ENCODE data around the gene TTC22.

TTC22 gene

GRCh38 chr1:54806931-54807611 is 5.9 kb upstream of the TTC22 start:
- no peak for DNase-seq

GRCh38 chr1:54805981-54806381 is 4.9 kb upstream of the TTC22 start:
- DNase-seq, result no peak

GRCh38 chr1:54805466-54805865 is 4.3 kb upstream of the TTC22 start:
- no peak for DNase-seq

GRCh38 chr1:54804471-54805132 is 3.5 kb upstream of the TTC22 start:
- no peak for DNase-seq

GRCh38 chr1:54803761-54804470 is 2.8 kb upstream of the TTC22 start:
- no peak for DNase-seq

GRCh38 chr1:54800041-54800898 is 853 bp downstream of the TTC22 start:
- no peak for DNase-seq

GRCh38 chr1:54798769-54799641 is 2.1 kb downstream of the TTC22 start:
- DNase-seq, result no peak

- no peak for DNase-seq
Observed at GRCh38 chr1:54798206-54798605, 2.9 kb downstream of the TTC22 start.

GRCh38 chr1:54796902-54797301 is 4.2 kb downstream of the TTC22 start:
- no peak for DNase-seq

GRCh38 chr1:54795841-54796468 is 5.2 kb downstream of the TTC22 start:
- no peak for DNase-seq

- no peak for DNase-seq
Observed at GRCh38 chr1:54795356-54795665, 5.8 kb downstream of the TTC22 start.

- no peak for DNase-seq
Observed at GRCh38 chr1:54794451-54795355, 6.4 kb downstream of the TTC22 start.

- peak; percentile 32 for DNase-seq
Observed at GRCh38 chr1:54792686-54793282, 8.3 kb downstream of the TTC22 start.

GRCh38 chr1:54791880-54792522 is 9.1 kb downstream of the TTC22 start:
- no peak for DNase-seq

GRCh38 chr1:54788459-54788858 is 12.7 kb downstream of the TTC22 start:
- no peak for DNase-seq

GRCh38 chr1:54787604-54788003 is 13.5 kb downstream of the TTC22 start:
- no peak for DNase-seq

- no peak for DNase-seq
Observed at GRCh38 chr1:54786778-54787177, 14.3 kb downstream of the TTC22 start.

- DNase-seq, result no peak
Observed at GRCh38 chr1:54784066-54784465, 17.1 kb downstream of the TTC22 start.

GRCh38 chr1:54782588-54782987 is 18.5 kb downstream of the TTC22 start:
- no peak for DNase-seq

- no peak for DNase-seq
Observed at GRCh38 chr1:54782156-54782555, 19.0 kb downstream of the TTC22 start.
